ENCODE results near the gene CHST11.

Gene CHST11

DNA sequence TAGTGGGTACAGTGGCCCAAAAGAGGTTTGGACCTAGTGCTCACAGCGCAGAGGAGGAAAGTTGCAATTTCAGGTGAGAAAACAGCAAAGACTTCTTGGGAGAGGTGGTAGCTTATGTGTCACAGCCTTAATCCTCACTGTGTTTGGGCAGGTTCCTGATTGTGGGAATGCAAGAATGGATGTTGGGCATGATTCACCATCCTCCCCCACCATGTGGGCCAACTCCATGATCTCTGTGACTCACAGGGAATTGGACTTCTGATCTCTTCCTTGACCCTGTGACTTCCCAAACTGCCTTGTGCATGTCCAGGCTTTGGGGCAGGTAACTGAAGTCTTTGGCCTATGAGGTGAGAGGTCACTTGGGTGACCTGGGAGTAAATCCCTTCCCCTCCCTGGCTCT lies 1.8 kb upstream of the CHST11 start:
- Mint-ChIP-seq H3K4me1 (peaks cover 36% of the 10 kb centered on the region), H3K36me3 (ENCODE audit: low read depth) (no peaks in the 10 kb centered on the region), H3K27me3 (ENCODE audit: low read depth, poor library complexity) (peaks cover 11% of the 10 kb centered on the region), H3K27ac (no peak overlapping the region), H3K9me3 (no peaks in the 10 kb centered on the region), H3K4me3 (peak overlapping the region; percentile 98)
- DNase-seq = no peak
- TF ChIP-seq, protein P1, sequence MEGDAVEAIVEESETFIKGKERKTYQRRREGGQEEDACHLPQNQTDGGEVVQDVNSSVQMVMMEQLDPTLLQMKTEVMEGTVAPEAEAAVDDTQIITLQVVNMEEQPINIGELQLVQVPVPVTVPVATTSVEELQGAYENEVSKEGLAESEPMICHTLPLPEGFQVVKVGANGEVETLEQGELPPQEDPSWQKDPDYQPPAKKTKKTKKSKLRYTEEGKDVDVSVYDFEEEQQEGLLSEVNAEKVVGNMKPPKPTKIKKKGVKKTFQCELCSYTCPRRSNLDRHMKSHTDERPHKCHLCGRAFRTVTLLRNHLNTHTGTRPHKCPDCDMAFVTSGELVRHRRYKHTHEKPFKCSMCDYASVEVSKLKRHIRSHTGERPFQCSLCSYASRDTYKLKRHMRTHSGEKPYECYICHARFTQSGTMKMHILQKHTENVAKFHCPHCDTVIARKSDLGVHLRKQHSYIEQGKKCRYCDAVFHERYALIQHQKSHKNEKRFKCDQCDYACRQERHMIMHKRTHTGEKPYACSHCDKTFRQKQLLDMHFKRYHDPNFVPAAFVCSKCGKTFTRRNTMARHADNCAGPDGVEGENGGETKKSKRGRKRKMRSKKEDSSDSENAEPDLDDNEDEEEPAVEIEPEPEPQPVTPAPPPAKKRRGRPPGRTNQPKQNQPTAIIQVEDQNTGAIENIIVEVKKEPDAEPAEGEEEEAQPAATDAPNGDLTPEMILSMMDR (IDR thresholded peaks at IDR 0.05) = no peak

DNA sequence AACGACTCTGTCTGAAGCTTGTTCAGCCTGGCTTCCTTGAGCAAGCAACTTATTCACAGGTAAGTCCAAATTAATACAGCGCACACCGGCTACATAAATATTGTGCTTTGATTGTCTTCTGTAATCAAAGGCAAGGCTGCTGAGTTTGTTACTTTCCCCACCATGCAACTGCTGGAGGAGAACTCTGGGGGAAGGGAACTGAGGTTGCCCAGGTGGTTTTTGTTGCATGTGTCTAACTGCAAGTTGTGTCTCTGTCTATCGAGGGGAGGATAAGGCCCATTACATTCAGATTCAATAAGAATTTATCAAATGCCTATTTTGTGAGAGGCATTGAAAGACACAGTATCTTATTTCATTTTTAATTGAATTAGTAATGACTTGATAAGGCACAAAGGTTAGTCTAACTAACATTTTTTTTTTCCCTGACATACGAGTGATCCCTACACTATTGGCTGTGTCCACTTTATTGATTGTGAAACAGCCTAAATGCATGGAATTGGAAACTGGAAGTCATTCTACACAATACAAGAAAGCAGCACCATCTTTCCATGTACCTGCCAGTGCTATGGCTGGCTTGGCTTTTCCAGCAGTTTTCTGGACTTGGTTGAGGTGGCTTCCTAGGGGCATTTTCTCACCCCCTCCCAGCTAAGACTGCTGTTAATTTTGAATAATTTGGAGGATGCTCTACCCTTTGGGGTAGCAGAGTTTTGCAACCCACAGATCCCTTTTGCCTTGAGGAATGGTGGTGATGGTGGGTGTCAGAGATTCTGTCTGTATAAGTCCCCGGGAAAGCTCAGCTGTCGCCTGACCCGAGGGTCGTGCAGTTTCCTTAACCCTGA lies 951 bp upstream of the CHST11 start:
- H3K27me3 Mint-ChIP-seq (ENCODE audit: low read depth, poor library complexity) = peaks cover 13% of the 10 kb centered on the region
- peak overlapping the region; percentile 98 for H3K27ac Mint-ChIP-seq
- H3K36me3 Mint-ChIP-seq (ENCODE audit: low read depth) = no peaks in the 10 kb centered on the region
- no peak for DNase-seq
- H3K4me3 Mint-ChIP-seq = peak overlapping the region; percentile 98
- no peaks in the 10 kb centered on the region for H3K9me3 Mint-ChIP-seq
- TF ChIP-seq, protein P1 (IDR thresholded peaks at IDR 0.05) = no peak
- peaks cover 42% of the 10 kb centered on the region for H3K4me1 Mint-ChIP-seq

DNA sequence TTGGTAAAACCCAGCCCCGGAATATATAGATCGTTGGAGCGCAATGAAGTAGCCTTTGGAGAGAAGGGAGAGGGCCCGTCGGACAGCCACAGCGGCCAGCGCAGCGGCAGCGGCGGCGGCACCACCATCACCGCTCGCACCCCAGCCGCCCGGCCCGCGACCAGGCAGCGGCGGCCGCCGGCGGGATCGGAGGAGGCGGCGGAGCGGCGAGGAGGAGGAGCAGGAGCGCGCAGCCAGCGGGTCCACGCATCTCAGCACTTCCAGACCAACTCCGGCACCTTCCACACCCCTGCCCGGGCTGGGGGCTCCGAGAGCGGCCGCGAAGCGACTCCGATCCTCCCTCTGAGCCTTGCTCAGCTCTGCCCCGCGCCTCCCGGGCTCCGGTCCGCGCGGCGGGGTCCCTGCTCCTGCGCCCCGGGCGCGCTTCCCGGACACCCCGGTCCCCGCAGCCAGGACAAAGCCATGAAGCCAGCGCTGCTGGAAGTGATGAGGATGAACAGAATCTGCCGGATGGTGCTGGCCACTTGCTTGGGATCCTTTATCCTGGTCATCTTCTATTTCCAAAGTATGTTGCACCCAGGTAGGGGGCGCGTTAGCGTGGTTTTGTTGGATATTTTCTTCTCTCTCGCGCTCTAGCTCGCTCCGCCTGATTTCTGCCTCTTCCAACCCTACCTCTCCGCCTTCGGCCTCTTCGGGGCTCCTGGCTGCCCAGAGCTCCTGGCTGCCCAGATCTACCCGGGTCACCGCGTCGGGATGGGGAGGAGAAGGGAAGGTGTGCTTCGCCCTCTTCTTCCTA lies 400 bp downstream of the CHST11 start:
- peak overlapping the region; percentile 98 for H3K4me3 Mint-ChIP-seq
- H3K27me3 Mint-ChIP-seq (ENCODE audit: low read depth, poor library complexity) = peaks cover 11% of the 10 kb centered on the region
- H3K27ac Mint-ChIP-seq = peak overlapping the region; percentile 98
- H3K9me3 Mint-ChIP-seq = no peaks in the 10 kb centered on the region
- TF ChIP-seq, protein P1 (IDR thresholded peaks at IDR 0.05) = peak; percentile 27
- H3K36me3 Mint-ChIP-seq (ENCODE audit: low read depth) = no peaks in the 10 kb centered on the region
- H3K4me1 Mint-ChIP-seq = peaks cover 47% of the 10 kb centered on the region
- peak; percentile 62 for DNase-seq

DNA sequence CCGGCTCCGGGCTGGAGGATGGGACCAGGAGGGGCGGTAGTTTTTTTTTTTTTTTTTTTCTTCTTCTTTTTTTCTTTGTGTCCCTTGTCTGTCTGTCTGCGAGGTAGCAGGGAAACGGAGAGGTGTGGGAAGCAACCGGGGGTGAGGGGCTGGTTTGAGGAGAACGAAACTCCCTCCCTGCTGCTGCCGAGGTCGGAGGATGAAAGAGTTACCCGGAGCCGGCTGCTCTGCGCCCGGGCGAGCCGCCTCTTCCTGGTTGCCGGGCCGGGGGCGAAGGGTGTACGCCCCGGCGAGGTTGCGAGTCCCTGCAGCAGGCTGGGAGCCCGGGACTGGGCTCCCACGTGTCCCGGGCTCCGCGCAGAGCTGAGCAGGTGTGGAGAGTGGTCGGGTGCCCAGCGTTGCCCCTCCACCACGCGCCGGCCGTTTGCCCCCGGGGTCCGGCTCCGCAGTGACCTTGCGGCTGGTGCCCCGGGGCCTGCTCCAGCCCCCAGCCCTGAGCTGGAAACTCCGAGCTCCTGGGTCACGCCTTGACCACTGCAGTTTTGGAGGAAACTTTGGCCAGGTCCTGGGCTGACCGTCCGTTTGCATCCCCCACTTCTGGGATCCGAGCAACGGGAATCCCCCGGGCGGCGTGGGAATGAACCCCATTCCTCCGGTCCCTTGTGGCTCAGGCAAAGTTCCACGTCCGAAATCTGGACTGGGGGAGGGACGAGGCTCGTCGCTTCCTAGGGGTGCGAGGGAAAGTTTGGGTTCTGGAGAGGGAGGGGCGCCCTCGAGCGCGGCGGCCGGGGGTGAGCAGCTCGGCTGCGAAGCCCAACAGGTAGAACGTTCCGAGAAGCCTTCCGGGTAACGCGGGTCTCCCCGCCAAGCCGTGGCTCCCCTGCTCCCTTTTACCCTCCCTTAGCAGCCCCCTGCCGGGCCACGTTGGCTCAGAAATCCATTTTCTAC lies 1.3 kb downstream of the CHST11 start:
- Mint-ChIP-seq H3K36me3 (ENCODE audit: low read depth) (peaks cover 5% of the 10 kb centered on the region), H3K27ac (peak overlapping the region; percentile 95), H3K27me3 (ENCODE audit: low read depth, poor library complexity) (peaks cover 6% of the 10 kb centered on the region), H3K4me1 (peaks cover 53% of the 10 kb centered on the region), H3K9me3 (no peaks in the 10 kb centered on the region), H3K4me3 (peak overlapping the region; percentile 98)
- TF ChIP-seq, protein P1 (IDR thresholded peaks at IDR 0.05) = no peak
- DNase-seq = peak; percentile 44

DNA sequence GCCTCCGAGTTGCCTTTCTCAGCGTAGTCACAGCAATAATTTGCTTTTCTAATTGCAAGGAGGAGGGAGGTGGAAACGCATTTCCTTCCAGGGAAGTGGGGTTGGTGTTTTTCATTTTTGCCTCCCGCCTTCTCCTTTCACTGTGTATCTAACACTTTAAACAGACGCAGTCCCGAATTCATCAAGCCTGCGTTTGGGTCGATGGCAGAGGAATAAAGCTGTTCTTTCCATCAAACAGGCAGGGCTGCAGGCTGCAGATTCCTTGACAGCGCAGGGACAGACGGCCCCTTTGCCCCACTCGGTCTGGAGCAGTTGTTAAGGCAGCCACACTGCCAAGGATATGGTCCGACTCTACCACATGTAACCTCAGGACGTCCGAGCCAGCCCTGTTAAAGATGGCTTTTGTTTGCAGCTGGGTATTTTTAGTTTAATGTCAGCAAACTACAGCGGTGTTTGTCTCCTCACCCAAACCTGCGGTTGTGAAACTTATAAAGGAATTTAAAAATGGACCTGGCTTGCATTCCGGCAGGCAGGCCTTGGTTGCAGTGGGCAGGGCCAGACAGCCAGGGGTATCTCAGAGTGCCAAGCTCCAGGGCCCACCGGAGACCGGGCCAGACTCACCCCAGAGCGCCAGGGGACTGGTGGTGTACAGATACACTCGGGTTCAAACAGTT lies 2.1 kb downstream of the CHST11 start:
- peaks cover 6% of the 10 kb centered on the region for H3K27me3 Mint-ChIP-seq (ENCODE audit: low read depth, poor library complexity)
- peak overlapping the region; percentile 98 for H3K4me3 Mint-ChIP-seq
- no peaks in the 10 kb centered on the region for H3K9me3 Mint-ChIP-seq
- peak; percentile 25 for DNase-seq
- H3K36me3 Mint-ChIP-seq (ENCODE audit: low read depth) = peaks cover 11% of the 10 kb centered on the region
- peaks cover 60% of the 10 kb centered on the region for H3K4me1 Mint-ChIP-seq
- H3K27ac Mint-ChIP-seq = no peak overlapping the region
- TF ChIP-seq, protein P1 (IDR thresholded peaks at IDR 0.05) = no peak

Measured in nephron progenitor cell (in vitro differentiated cells).